IMR-90 (cell line): ENCODE results near the gene TMEM129. TPM values are rescaled to one million over a fixed set of nuclear protein-coding genes. Genes with fewer than 3 reads are reported as not detected.

Source experiments
- ATAC-seq: fragments of 200-7000 bp; cut with Tn5 transposase; 2 replicates; pipeline ENCODE4 v1.9.1; 2020; ENCODE audit warnings: low read depth, mild to moderate bottlenecking, moderate library complexity
- BruUV-seq: library from RNA; stranded (reverse); fragments of 400-500 nt; replicated peaks from 2 replicates; lab custom pipeline; 2021; lab: Mats Ljungman, UMichigan
- CTCF ChIA-PET: fragments of 300-600 bp; formaldehyde crosslinking; extraction: SDS; loops from one replicate; lab custom pipeline; 2021; ENCODE audit warnings: antibody characterized with exemption; lab: Yijun Ruan, JAX
- POLR2A ChIA-PET: fragments of 300-600 bp; sonication (Branson Sonifier 250); formaldehyde crosslinking; loops from one replicate; lab custom pipeline; 2022; ENCODE audit warnings: antibody characterized with exemption; ENCODE audit not compliant: unreplicated experiment; lab: Charles Lee
- DNase-seq: peaks from one replicate; pipeline ENCODE4 v3.0.0; 2013
- H2AFZ ChIP-seq: replicated peaks from 2 replicates; pipeline ENCODE3; 2013; ENCODE audit warnings: low read length, mild to moderate bottlenecking; ENCODE audit not compliant: poor library complexity
- H2AK5ac ChIP-seq: 2 replicates; pipeline ENCODE4 v1.6.1; 2013; ENCODE audit warnings: low read depth, low read length, inconsistent platforms
- H2AK9ac ChIP-seq: replicated peaks from 2 replicates; pipeline ENCODE3; 2013; ENCODE audit warnings: mild to moderate bottlenecking, low read depth, low read length, moderate library complexity; ENCODE audit not compliant: poor library complexity
- H2BK120ac ChIP-seq: 2 replicates; pipeline ENCODE4 v1.6.1; 2013; ENCODE audit warnings: low read depth, low read length, inconsistent platforms
- H2BK15ac ChIP-seq: 3 replicates; pipeline ENCODE4 v1.6.1; 2013; ENCODE audit warnings: low read depth, low read length, inconsistent platforms
- H2BK20ac ChIP-seq: 2 replicates; pipeline ENCODE4 v1.6.1; 2013; ENCODE audit warnings: low read depth, mild to moderate bottlenecking, inconsistent platforms, low read length, moderate library complexity
- H2BK5ac ChIP-seq: 2 replicates; pipeline ENCODE4 v1.6.1; 2013; ENCODE audit warnings: mild to moderate bottlenecking, low read depth, low read length, inconsistent platforms; ENCODE audit not compliant: poor library complexity, severe bottlenecking
- H3K14ac ChIP-seq: replicated peaks from 2 replicates; pipeline ENCODE4 v1.6.1; 2013; ENCODE audit warnings: low read depth, low read length, inconsistent platforms
- H3K18ac ChIP-seq: 2 replicates; pipeline ENCODE4 v1.6.1; 2013; ENCODE audit warnings: low read depth, low read length, control low read depth
- H3K23ac ChIP-seq: 2 replicates; pipeline ENCODE4 v1.6.1; 2013; ENCODE audit warnings: low read depth, low read length, inconsistent platforms
- H3K27ac ChIP-seq: 2 replicates; pipeline ENCODE4 v1.5.1; 2013; ENCODE audit warnings: mild to moderate bottlenecking, control low read depth, low read length; ENCODE audit not compliant: insufficient read depth
- H3K27me3 ChIP-seq: 2 replicates; pipeline ENCODE4 v1.6.1; 2013; ENCODE audit warnings: low read length; ENCODE audit not compliant: control insufficient read depth, insufficient read depth
- H3K36me3 ChIP-seq: 2 replicates; pipeline ENCODE4 v1.6.1; 2013; ENCODE audit warnings: low read length, mixed read lengths; ENCODE audit not compliant: control insufficient read depth, insufficient read depth
- H3K4ac ChIP-seq: 2 replicates; pipeline ENCODE4 v1.6.1; 2013; ENCODE audit warnings: low read depth, low read length, inconsistent platforms
- H3K4me1 ChIP-seq: 2 replicates; pipeline ENCODE4 v1.6.1; 2013; ENCODE audit warnings: low read length, mixed read lengths; ENCODE audit not compliant: control insufficient read depth, insufficient read depth
- H3K4me2 ChIP-seq: 2 replicates; pipeline ENCODE4 v1.6.1; 2013; ENCODE audit warnings: low read depth, mild to moderate bottlenecking, control low read depth, low read length, moderate library complexity
- H3K4me3 ChIP-seq: 2 replicates; pipeline ENCODE4 v1.5.1; 2013; ENCODE audit warnings: low read depth, mild to moderate bottlenecking, control low read depth, low read length, moderate library complexity; ENCODE audit not compliant: insufficient read depth
- H3K56ac ChIP-seq: 2 replicates; pipeline ENCODE4 v1.6.1; 2013; ENCODE audit warnings: low read length, inconsistent platforms; ENCODE audit not compliant: insufficient read depth; ENCODE audit errors: extremely low read depth
- H3K79me1 ChIP-seq, 2 experiments: 2 replicates each; pipeline ENCODE4 v1.6.1; 2013; ENCODE audit warnings: low read length in 2 of 2, inconsistent platforms in 1 of 2, low read depth in 1 of 2
- H3K9ac ChIP-seq: 2 replicates; pipeline ENCODE4 v1.6.1; 2013; ENCODE audit warnings: low read depth, low read length, control low read depth
- H3K9me1 ChIP-seq: 2 replicates; pipeline ENCODE4 v1.6.1; 2013; ENCODE audit warnings: low read length, inconsistent platforms; ENCODE audit not compliant: insufficient read depth
- H3K9me3 ChIP-seq: 2 replicates; pipeline ENCODE4 v1.6.1; 2013; ENCODE audit warnings: low read length; ENCODE audit not compliant: control insufficient read depth, insufficient read depth
- H4K20me1 ChIP-seq: 2 replicates; pipeline ENCODE4 v1.6.1; 2013; ENCODE audit warnings: low read length, inconsistent platforms; ENCODE audit not compliant: insufficient read depth
- H4K5ac ChIP-seq: 2 replicates; pipeline ENCODE4 v1.6.1; 2013; ENCODE audit warnings: mild to moderate bottlenecking, low read depth, low read length, control low read depth
- H4K8ac ChIP-seq, 2 experiments: 2 replicates each; pipeline ENCODE4 v1.6.1; 2013; ENCODE audit warnings: low read depth in 2 of 2, low read length in 2 of 2, control low read depth in 1 of 2, inconsistent platforms in 1 of 2
- H4K91ac ChIP-seq: 2 replicates; pipeline ENCODE4 v1.6.1; 2013; ENCODE audit warnings: low read depth, low read length, inconsistent platforms; ENCODE audit not compliant: insufficient read depth
- CEBPB ChIP-seq: IDR thresholded peaks from 2 replicates; pipeline ENCODE4 v1.6.1; 2012; ENCODE audit warnings: low read depth, low read length, improper control_type of control experiment
- CHD1 ChIP-seq: IDR thresholded peaks from 2 replicates; pipeline ENCODE4 v1.6.1; 2012; ENCODE audit warnings: low read depth, low read length, improper control_type of control experiment
- ELK1 ChIP-seq: fragments of 150-350 bp; IDR thresholded peaks from 2 replicates; pipeline ENCODE4 v1.6.1; 2016; ENCODE audit warnings: low read depth, mild to moderate bottlenecking, low read length, moderate library complexity, borderline replicate concordance
- MXI1 ChIP-seq: IDR thresholded peaks from 2 replicates; pipeline ENCODE4 v1.6.1; 2012; ENCODE audit warnings: low read depth, mild to moderate bottlenecking, low read length, moderate library complexity, borderline replicate concordance
- WGBS, 2 experiments: methylation state at CpG; one replicate each; pipeline versions ENCODE4 v1.1.5 to v1.1.7; 2013; ENCODE audit warnings: missing lambda C conversion rate in 2 of 2; ENCODE audit not compliant: insufficient read length in 1 of 2; ENCODE audit errors: extremely low coverage in 2 of 2; 5-methylcytosine and 5-hydroxymethylcytosine counted together
- dilution Hi-C: fragments of 300-500 bp; cut with HindIII; formaldehyde crosslinking; loops from one replicate; pipeline ENCODE4 v1.14.3; 2018; ENCODE audit warnings: low sequenced_read_pairs; ENCODE audit not compliant: unreplicated experiment
- in situ Hi-C: fragments of 300-500 bp; cut with MboI; formaldehyde crosslinking; loops from 3 replicates; pipeline ENCODE4 v1.14.3; 2019; ENCODE audit warnings: low sequenced_read_pairs, inconsistent platforms, mixed read lengths
- intact Hi-C: fragments of 100-400 bp; cut with micrococcal nuclease; formaldehyde crosslinking; loops from 2 replicates; pipeline ENCODE4 v1.10.0; 2022
- polyA plus RNA-seq, 3 experiments: library from polyadenylated mRNA; depleted of rRNA; stranded (reverse); fragments of >200 nt; gene quantifications; 2 replicates each; pipeline ENCODE4 v1.2.3, GENCODE V29; 2012; ENCODE audit warnings: low replicate concordance in 1 of 3
- total RNA-seq: library from RNA; depleted of rRNA; stranded (reverse); fragments of >200 nt; gene quantifications from 2 replicates; pipeline ENCODE4 v1.2.3, GENCODE V29; 2012

TMEM129 gene
- total and polyA plus RNA-seq, 2 of the 4 experiments (the other 2 are of a cell fraction) = 6.6 to 26.6 TPM

- H3K4me2 ChIP-seq = no peak overlapping the region
- H3K14ac ChIP-seq = no peak overlapping the region
- no peak overlapping the region for H3K27ac ChIP-seq
- H2AFZ ChIP-seq = peak overlapping the region; percentile 3
- intact Hi-C loops (no loop called here), in situ Hi-C loops (no loop called here), dilution Hi-C loops (no loop called here)
- no peak overlapping the region for H2BK120ac ChIP-seq
- DNase-seq = no peak
- H2BK15ac ChIP-seq = no peak overlapping the region
- no peak overlapping the region for H2AK9ac ChIP-seq
- H3K4me1 ChIP-seq = no peaks in the 10 kb centered on the region
- H3K23ac ChIP-seq = no peak overlapping the region
- no peak overlapping the region for H3K18ac ChIP-seq
- no peaks in the 10 kb centered on the region for H3K79me1 ChIP-seq
- no peak overlapping the region for H3K4me3 ChIP-seq
- no peak overlapping the region for H4K5ac ChIP-seq
- H3K9me1 ChIP-seq = no peaks in the 10 kb centered on the region
- ChIA-PET CTCF (no interaction called here), POLR2A (no interaction called here)
- no peaks in the 10 kb centered on the region for H3K36me3 ChIP-seq
- no TSS peak for BruUV-seq
- H4K20me1 ChIP-seq = no peaks in the 10 kb centered on the region
- no peak for TF ChIP-seq CEBPB
- no peak for TF ChIP-seq MXI1
- TF ChIP-seq ELK1 = no peak
- no peak for TF ChIP-seq CHD1
- no peak overlapping the region for H4K91ac ChIP-seq
- H3K27me3 ChIP-seq = no peaks in the 10 kb centered on the region; the same call in 1 of the 2 replicates
- H4K8ac ChIP-seq = no peak overlapping the region
- no peak overlapping the region for H2AK5ac ChIP-seq
- 87% methylated on average over 3 of the region's 5 CpGs; no CpG with 5 or more reads in 1 of the 2 experiments for WGBS, 2 experiments
- no peak overlapping the region for H3K56ac ChIP-seq
- no peak overlapping the region for H2BK5ac ChIP-seq
- H3K9me3 ChIP-seq = no peaks in the 10 kb centered on the region
- ATAC-seq = no peak
- no peak overlapping the region for H2BK20ac ChIP-seq
- no peak overlapping the region for H3K9ac ChIP-seq
- H3K4ac ChIP-seq = no peak overlapping the region
Measured at GRCh38 chr4:1754336-1754735, 33.2 kb upstream of the TMEM129 start.
